Measurements from ENCODE around the gene NCAPH2.

- TF ChIP-seq ZNF302 (tag by site-specific recombination; IDR thresholded peaks at IDR 0.05; ENCODE audit: low read depth) (no peak), ZIC2 (tag by site-specific recombination; IDR thresholded peaks at IDR 0.05) (no peak), ZNF692 (tag by site-specific recombination; IDR thresholded peaks at IDR 0.05) (no peak), ZFP3 (tag by site-specific recombination; IDR thresholded peaks at IDR 0.05; ENCODE audit: low read depth) (no peak), ZNF768 (tag by site-specific recombination; IDR thresholded peaks at IDR 0.05) (no peak), ZNF639 (tag by site-specific recombination; IDR thresholded peaks at IDR 0.05) (no peak), YY1 (tag by site-specific recombination; IDR thresholded peaks at IDR 0.05) (no peak), PATZ1 (tag by site-specific recombination; IDR thresholded peaks at IDR 0.05) (no peak), ZNF350 (tag by site-specific recombination; IDR thresholded peaks at IDR 0.05) (no peak), ZNF18 (tag by site-specific recombination; IDR thresholded peaks at IDR 0.05) (no peak)
- TF ChIP-seq, protein P1, sequence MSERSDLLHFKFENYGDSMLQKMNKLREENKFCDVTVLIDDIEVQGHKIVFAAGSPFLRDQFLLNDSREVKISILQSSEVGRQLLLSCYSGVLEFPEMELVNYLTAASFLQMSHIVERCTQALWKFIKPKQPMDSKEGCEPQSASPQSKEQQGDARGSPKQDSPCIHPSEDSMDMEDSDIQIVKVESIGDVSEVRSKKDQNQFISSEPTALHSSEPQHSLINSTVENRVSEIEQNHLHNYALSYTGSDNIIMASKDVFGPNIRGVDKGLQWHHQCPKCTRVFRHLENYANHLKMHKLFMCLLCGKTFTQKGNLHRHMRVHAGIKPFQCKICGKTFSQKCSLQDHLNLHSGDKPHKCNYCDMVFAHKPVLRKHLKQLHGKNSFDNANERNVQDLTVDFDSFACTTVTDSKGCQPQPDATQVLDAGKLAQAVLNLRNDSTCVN (tag by site-specific recombination; optimal IDR thresholded peaks at IDR 0.05), result no peak
- TF ChIP-seq, protein P2, sequence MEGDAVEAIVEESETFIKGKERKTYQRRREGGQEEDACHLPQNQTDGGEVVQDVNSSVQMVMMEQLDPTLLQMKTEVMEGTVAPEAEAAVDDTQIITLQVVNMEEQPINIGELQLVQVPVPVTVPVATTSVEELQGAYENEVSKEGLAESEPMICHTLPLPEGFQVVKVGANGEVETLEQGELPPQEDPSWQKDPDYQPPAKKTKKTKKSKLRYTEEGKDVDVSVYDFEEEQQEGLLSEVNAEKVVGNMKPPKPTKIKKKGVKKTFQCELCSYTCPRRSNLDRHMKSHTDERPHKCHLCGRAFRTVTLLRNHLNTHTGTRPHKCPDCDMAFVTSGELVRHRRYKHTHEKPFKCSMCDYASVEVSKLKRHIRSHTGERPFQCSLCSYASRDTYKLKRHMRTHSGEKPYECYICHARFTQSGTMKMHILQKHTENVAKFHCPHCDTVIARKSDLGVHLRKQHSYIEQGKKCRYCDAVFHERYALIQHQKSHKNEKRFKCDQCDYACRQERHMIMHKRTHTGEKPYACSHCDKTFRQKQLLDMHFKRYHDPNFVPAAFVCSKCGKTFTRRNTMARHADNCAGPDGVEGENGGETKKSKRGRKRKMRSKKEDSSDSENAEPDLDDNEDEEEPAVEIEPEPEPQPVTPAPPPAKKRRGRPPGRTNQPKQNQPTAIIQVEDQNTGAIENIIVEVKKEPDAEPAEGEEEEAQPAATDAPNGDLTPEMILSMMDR (tag by site-specific recombination; IDR thresholded peaks at IDR 0.05), result no peak
- TF ChIP-seq, protein P3, sequence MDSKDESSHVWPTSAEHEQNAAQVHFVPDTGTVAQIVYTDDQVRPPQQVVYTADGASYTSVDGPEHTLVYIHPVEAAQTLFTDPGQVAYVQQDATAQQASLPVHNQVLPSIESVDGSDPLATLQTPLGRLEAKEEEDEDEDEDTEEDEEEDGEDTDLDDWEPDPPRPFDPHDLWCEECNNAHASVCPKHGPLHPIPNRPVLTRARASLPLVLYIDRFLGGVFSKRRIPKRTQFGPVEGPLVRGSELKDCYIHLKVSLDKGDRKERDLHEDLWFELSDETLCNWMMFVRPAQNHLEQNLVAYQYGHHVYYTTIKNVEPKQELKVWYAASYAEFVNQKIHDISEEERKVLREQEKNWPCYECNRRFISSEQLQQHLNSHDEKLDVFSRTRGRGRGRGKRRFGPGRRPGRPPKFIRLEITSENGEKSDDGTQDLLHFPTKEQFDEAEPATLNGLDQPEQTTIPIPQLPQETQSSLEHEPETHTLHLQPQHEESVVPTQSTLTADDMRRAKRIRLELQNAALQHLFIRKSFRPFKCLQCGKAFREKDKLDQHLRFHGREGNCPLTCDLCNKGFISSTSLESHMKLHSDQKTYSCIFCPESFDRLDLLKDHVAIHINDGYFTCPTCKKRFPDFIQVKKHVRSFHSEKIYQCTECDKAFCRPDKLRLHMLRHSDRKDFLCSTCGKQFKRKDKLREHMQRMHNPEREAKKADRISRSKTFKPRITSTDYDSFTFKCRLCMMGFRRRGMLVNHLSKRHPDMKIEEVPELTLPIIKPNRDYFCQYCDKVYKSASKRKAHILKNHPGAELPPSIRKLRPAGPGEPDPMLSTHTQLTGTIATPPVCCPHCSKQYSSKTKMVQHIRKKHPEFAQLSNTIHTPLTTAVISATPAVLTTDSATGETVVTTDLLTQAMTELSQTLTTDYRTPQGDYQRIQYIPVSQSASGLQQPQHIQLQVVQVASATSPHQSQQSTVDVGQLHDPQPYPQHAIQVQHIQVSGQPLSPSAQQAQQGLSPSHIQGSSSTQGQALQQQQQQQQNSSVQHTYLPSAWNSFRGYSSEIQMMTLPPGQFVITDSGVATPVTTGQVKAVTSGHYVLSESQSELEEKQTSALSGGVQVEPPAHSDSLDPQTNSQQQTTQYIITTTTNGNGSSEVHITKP (tag by site-specific recombination; IDR thresholded peaks at IDR 0.05), result no peak
Observed at GRCh38 chr22:50567721-50568252, 59.8 kb downstream of the NCAPH2 start.
